PC-3 (cell line): ENCODE measurements around the gene HLA-DRB1. TPM values are rescaled to one million over a fixed set of nuclear protein-coding genes. Genes with fewer than 3 reads are reported as not detected.

ENCODE experiments used
- ATAC-seq: fragments of 200-7000 bp; cut with Tn5 transposase; 2 replicates; pipeline ENCODE4 v1.9.1; 2020; ENCODE audit warnings: mild to moderate bottlenecking, moderate library complexity
- BruUV-seq: library from RNA; stranded (reverse); fragments of 400-500 nt; replicated peaks from 2 replicates; lab custom pipeline; 2021; lab: Mats Ljungman, UMichigan
- CTCF ChIA-PET: fragments of 300-600 bp; sonication (Branson Sonifier 250); formaldehyde crosslinking; loops from one replicate; lab custom pipeline; 2022; ENCODE audit warnings: antibody characterized with exemption; lab: Charles Lee
- POLR2A ChIA-PET: fragments of 300-600 bp; sonication (Branson Sonifier 250); formaldehyde crosslinking; loops from one replicate; lab custom pipeline; 2022; ENCODE audit warnings: antibody characterized with exemption; ENCODE audit not compliant: unreplicated experiment; lab: Charles Lee
- DNase-seq: peaks from one replicate; pipeline ENCODE4 v3.0.0-alpha.2; 2015
- H2AFZ ChIP-seq: fragments of 300-600 bp; sonication (generic); 2 replicates; pipeline ENCODE4 v1.6.0; 2016; ENCODE audit warnings: antibody characterized with exemption, low read length
- H3F3A ChIP-seq: fragments of 300-600 bp; sonication (generic); one replicate; pipeline ENCODE4 v1.6.0; 2017; ENCODE audit warnings: antibody characterized with exemption, low read length, control low read depth, mild to moderate bottlenecking; ENCODE audit not compliant: unreplicated experiment
- H3K27ac ChIP-seq: fragments of 300-600 bp; sonication (generic); 2 replicates; pipeline ENCODE4 v1.5.1; 2016; ENCODE audit warnings: mild to moderate bottlenecking, low read length
- H3K27me3 ChIP-seq: fragments of 300-600 bp; sonication (generic); 2 replicates; pipeline ENCODE4 v1.6.1; 2016; ENCODE audit warnings: low read length, mixed read lengths
- H3K36me3 ChIP-seq: fragments of 300-600 bp; sonication (generic); 2 replicates; pipeline ENCODE4 v1.6.1; 2016; ENCODE audit warnings: low read depth, mixed run types, low read length, mixed read lengths
- H3K4me1 ChIP-seq: fragments of 300-600 bp; sonication (generic); 2 replicates; pipeline ENCODE4 v1.5.1; 2016; ENCODE audit warnings: low read length; ENCODE audit not compliant: insufficient read depth
- H3K4me2 ChIP-seq: fragments of 300-600 bp; sonication (generic); 2 replicates; pipeline ENCODE4 v1.6.0; 2016; ENCODE audit warnings: low read length
- H3K4me3 ChIP-seq: fragments of 300-600 bp; sonication (generic); 2 replicates; pipeline ENCODE4 v1.5.1; 2016; ENCODE audit warnings: mild to moderate bottlenecking, low read length, mixed read lengths
- H3K79me2 ChIP-seq: fragments of 300-600 bp; sonication (generic); 2 replicates; pipeline ENCODE4 v1.6.1; 2017; ENCODE audit warnings: low read length, mixed read lengths
- H3K9ac ChIP-seq: fragments of 300-600 bp; sonication (generic); 2 replicates; pipeline ENCODE4 v1.6.0; 2016; ENCODE audit warnings: mild to moderate bottlenecking, low read length
- H3K9me2 ChIP-seq: fragments of 300-600 bp; sonication (generic); replicated peaks from 2 replicates; pipeline ENCODE4 v1.6.1; 2016; ENCODE audit warnings: mixed run types, low read length, mixed read lengths
- H3K9me3 ChIP-seq: fragments of 300-600 bp; sonication (generic); 2 replicates; pipeline ENCODE4 v1.6.1; 2016; ENCODE audit warnings: low read length, mixed read lengths
- H4K20me1 ChIP-seq: fragments of 300-600 bp; sonication (generic); 2 replicates; pipeline ENCODE4 v1.6.1; 2016; ENCODE audit warnings: low read length, mixed read lengths
- EZH2 ChIP-seq: fragments of 300-600 bp; sonication (generic); IDR thresholded peaks from one replicate; pipeline ENCODE4 v1.6.1; 2017; ENCODE audit warnings: antibody characterized with exemption, mild to moderate bottlenecking, low read length; ENCODE audit not compliant: unreplicated experiment
- EZH2phosphoT487 ChIP-seq: fragments of 300-600 bp; sonication (generic); IDR thresholded peaks from 2 replicates; pipeline ENCODE4 v1.6.1; 2018; ENCODE audit warnings: mild to moderate bottlenecking, antibody characterized with exemption, low read length, borderline replicate concordance
- intact Hi-C: fragments of 100-400 bp; cut with micrococcal nuclease; formaldehyde crosslinking; loops from 2 replicates; pipeline ENCODE4 v1.9.0; 2023
- total RNA-seq: library from RNA; depleted of rRNA; stranded (reverse); fragments of >200 nt; gene quantifications from 2 replicates; pipeline ENCODE4 v1.2.3, GENCODE V29; 2014
- TF ChIP-seq, protein P1 (sequence below): fragments of 300-600 bp; sonication (generic); conservative IDR thresholded peaks from 2 replicates; pipeline ENCODE4 v1.5.1; 2017; ENCODE audit warnings: antibody characterized with exemption, low read depth, mild to moderate bottlenecking, low read length

The HLA-DRB1 gene
- total RNA-seq, 1 experiment from 2014 or later, result not detected

DNA sequence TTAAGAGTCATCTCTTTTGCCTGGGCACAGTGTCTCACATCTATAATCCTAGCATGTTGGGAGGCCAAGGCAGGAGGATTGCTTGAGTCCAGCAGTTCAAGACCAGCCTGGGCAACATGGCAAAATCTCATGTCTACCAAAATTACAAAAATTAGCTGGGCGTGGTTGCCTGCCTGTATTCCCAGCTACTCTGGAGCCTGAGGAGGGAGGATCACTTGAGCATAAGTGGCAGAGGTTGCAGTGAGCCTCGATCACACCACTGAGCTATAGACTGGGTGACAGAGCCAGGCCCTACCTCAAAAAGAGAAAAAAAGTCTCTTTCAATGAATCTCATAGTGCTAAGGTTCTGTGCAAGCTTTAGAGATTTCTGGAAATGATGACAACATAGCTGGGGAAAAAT lies 1.5 kb downstream of the HLA-DRB1 start:
- Histone ChIP-seq H4K20me1 (no peaks in the 10 kb centered on the region), H3K27ac (no peak overlapping the region), H3K9me3 (no peaks in the 10 kb centered on the region), H3K9me2 (no peaks in the 10 kb centered on the region), H3K36me3 (no peaks in the 10 kb centered on the region), H3K4me3 (no peak overlapping the region), H3K9ac (no peak overlapping the region), H3K27me3 (no peaks in the 10 kb centered on the region), H3K4me1 (no peaks in the 10 kb centered on the region), H3K79me2 (no peaks in the 10 kb centered on the region), H3F3A (no peaks in the 10 kb centered on the region), H2AFZ (no peak overlapping the region), H3K4me2 (no peak overlapping the region)
- TF ChIP-seq EZH2phosphoT487, result no peak
- ATAC-seq (no peak), DNase-seq (no peak)
- intact Hi-C loops, result no loop called here
- ChIA-PET CTCF (no interaction called here), POLR2A (no interaction called here)
- no TSS peak for BruUV-seq

DNA sequence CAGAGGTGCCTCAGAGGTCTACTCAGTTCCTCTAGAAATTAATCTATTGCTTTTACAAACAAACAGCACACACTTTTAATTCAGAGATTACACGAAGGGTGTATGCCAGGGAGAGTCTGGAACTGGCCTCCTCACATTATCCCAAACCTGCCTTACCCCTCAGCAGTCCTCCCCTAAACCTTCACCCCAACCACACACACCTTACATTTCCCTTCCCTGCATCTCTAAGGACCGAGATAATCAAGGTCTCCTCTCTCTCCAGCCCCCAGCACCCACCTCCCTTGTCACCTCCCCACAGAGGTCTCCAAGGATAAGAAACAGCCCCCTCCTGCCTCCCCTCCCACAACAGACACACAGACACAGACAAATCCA lies 6.1 kb downstream of the HLA-DRB1 start:
- no peak for TF ChIP-seq EZH2
- TF ChIP-seq, protein P1, sequence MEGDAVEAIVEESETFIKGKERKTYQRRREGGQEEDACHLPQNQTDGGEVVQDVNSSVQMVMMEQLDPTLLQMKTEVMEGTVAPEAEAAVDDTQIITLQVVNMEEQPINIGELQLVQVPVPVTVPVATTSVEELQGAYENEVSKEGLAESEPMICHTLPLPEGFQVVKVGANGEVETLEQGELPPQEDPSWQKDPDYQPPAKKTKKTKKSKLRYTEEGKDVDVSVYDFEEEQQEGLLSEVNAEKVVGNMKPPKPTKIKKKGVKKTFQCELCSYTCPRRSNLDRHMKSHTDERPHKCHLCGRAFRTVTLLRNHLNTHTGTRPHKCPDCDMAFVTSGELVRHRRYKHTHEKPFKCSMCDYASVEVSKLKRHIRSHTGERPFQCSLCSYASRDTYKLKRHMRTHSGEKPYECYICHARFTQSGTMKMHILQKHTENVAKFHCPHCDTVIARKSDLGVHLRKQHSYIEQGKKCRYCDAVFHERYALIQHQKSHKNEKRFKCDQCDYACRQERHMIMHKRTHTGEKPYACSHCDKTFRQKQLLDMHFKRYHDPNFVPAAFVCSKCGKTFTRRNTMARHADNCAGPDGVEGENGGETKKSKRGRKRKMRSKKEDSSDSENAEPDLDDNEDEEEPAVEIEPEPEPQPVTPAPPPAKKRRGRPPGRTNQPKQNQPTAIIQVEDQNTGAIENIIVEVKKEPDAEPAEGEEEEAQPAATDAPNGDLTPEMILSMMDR, result no peak
- H4K20me1 ChIP-seq, result no peaks in the 10 kb centered on the region
- no peak overlapping the region for H2AFZ ChIP-seq
- intact Hi-C loops, result no loop called here
- no peaks in the 10 kb centered on the region for H3K9me2 ChIP-seq
- no peaks in the 10 kb centered on the region for H3F3A ChIP-seq
- POLR2A ChIA-PET, result no interaction called here
- ATAC-seq (no peak), DNase-seq (no peak)
- H3K9ac ChIP-seq, result no peak overlapping the region
- no peaks in the 10 kb centered on the region for H3K4me1 ChIP-seq
- no peaks in the 10 kb centered on the region for H3K79me2 ChIP-seq
- no peak overlapping the region for H3K4me3 ChIP-seq
- no peak overlapping the region for H3K27ac ChIP-seq
- CTCF ChIA-PET, result no interaction called here
- peaks cover 5% of the 10 kb centered on the region; the same call in 1 of the 2 replicates for H3K27me3 ChIP-seq
- BruUV-seq, result no TSS peak
- H3K4me2 ChIP-seq, result no peak overlapping the region
- no peaks in the 10 kb centered on the region for H3K9me3 ChIP-seq
- H3K36me3 ChIP-seq, result no peaks in the 10 kb centered on the region

DNA sequence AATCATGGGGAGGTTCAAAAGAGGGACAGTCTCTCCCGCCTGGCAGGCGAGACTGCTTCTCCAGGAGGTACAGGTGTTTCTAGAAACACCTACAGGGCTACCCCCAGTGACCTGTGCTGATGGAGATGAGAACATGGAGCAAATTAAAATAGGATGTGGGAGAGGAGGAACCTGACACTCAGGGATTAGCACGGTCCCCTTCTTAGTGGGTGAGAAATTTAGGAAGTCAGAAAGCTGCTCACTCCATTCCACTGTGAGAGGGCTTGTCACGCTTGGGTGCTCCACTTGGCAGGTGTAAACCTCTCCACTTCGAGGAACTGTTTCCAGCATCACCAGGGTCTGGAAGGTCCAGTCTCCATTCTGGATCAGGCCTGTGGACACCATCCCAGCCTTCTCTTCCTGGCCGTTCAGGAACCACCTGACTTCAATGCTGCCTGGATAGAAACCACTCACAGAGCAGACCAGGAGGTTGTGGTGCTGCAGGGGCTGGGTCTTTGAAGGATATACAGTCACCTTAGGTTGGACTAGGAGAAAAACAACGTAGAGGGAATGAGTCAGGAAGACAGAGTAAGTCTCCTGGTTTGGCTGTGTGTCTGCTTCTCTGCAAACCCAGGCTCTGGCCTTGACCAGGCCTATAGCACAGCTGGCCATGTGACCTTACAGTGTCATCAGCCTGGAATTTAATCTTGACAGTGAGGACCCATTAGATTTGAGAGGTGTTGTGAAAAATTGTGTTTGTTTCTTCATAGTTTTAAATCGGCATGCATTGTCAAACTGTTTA lies 8.1 kb downstream of the HLA-DRB1 start:
- CTCF ChIA-PET, result no interaction called here
- H3K27me3 ChIP-seq, result peaks cover 5% of the 10 kb centered on the region; the same call in 1 of the 2 replicates
- H3K9me2 ChIP-seq, result no peaks in the 10 kb centered on the region
- H3K9me3 ChIP-seq, result no peaks in the 10 kb centered on the region
- DNase-seq, result no peak
- POLR2A ChIA-PET, result no interaction called here
- no peaks in the 10 kb centered on the region for H3F3A ChIP-seq
- intact Hi-C loops, result no loop called here
- TF ChIP-seq EZH2phosphoT487 (no peak), EZH2 (no peak)
- TF ChIP-seq, protein P1, result no peak
- no peak overlapping the region for H3K4me2 ChIP-seq
- H3K79me2 ChIP-seq, result no peaks in the 10 kb centered on the region
- H2AFZ ChIP-seq, result no peak overlapping the region
- no peak for ATAC-seq
- no TSS peak for BruUV-seq
- H3K4me3 ChIP-seq, result no peak overlapping the region
- H3K9ac ChIP-seq, result no peak overlapping the region
- no peaks in the 10 kb centered on the region for H3K4me1 ChIP-seq
- no peaks in the 10 kb centered on the region for H3K36me3 ChIP-seq
- H3K27ac ChIP-seq, result no peak overlapping the region
- H4K20me1 ChIP-seq, result no peaks in the 10 kb centered on the region
